Uterus (tissue), 4 donors: ENCODE results near the gene GRIA1. TPM values are rescaled to one million over a fixed set of nuclear protein-coding genes. Genes with fewer than 3 reads are reported as not detected.
"Not testable (repeated sequence)": the region's sequence is repeated elsewhere in the genome, so short reads cannot be mapped to it uniquely, and the experiment has no call there.

Experiments
- DNase-seq, 2 donors: peaks; one replicate each; pipeline ENCODE4 v3.0.0-alpha.2; 2019 to 2020
- H3K27ac ChIP-seq, 2 donors: fragments of 200-600 bp; sonication (generic); 1 replicate in 1 of 2; 2 replicates in 1 of 2; pipeline ENCODE4 v1.5.1; 2016 to 2018
- H3K27me3 ChIP-seq, 2 donors: fragments of 200-600 bp; sonication (generic); one replicate each; pipeline ENCODE4 v1.5.1; 2018 to 2019; ENCODE audit warnings: control low read depth in 1 of 2
- H3K36me3 ChIP-seq, 2 donors: fragments of 200-600 bp; sonication (generic); one replicate each; pipeline ENCODE4 v1.5.1; 2019; ENCODE audit warnings: control low read depth in 1 of 2
- H3K4me1 ChIP-seq, 2 donors: fragments of 200-600 bp; sonication (generic); one replicate each; pipeline ENCODE4 v1.5.1; 2018 to 2019; ENCODE audit warnings: control low read depth in 1 of 2
- H3K4me3 ChIP-seq, 2 donors: fragments of 200-600 bp; sonication (generic); 1 replicate in 1 of 2; 2 replicates in 1 of 2; pipeline ENCODE4 v1.5.1; 2018 to 2019; ENCODE audit warnings: mild to moderate bottlenecking in 1 of 2
- H3K9me3 ChIP-seq, 2 donors: fragments of 200-600 bp; sonication (generic); one replicate each; pipeline ENCODE4 v1.5.1; 2019; ENCODE audit warnings: control low read depth in 1 of 2
- CTCF ChIP-seq, 4 experiments: fragments of 200-600 bp in 2 of 4; fragments of 450-650 bp in 2 of 4; sonication (generic) in 2 of 4; IDR thresholded peaks; one replicate each; pipeline ENCODE4 v1.5.1; 2016 to 2019; ENCODE audit warnings: antibody characterized with exemption in 4 of 4, mild to moderate bottlenecking in 2 of 4, moderate library complexity in 1 of 4
- POLR2A ChIP-seq, 2 donors: fragments of 450-650 bp; IDR thresholded peaks; one replicate each; pipeline ENCODE4 v1.6.1; 2016; ENCODE audit warnings: antibody characterized with exemption in 2 of 2, mild to moderate bottlenecking in 1 of 2, moderate library complexity in 1 of 2
- intact Hi-C: fragments of 100-400 bp; cut with DNase I; formaldehyde crosslinking; loops from one replicate; pipeline ENCODE4 v1.15.1; 2023; ENCODE audit warnings: low total_unique reads
- total RNA-seq, 4 donors: library from RNA; depleted of rRNA in 3 of 4; stranded (reverse); fragments of >200 nt in 3 of 4; gene quantifications; one replicate each; pipeline versions ENCODE4 v1.1.0 to v1.2.4, GENCODE V29; 2014 to 2023
- donor health status: DM: yes; HTN: yes; CAD: no.

Gene GRIA1
- total RNA-seq, 4 donors from 2014 or later: 0.37 to 24.1 (median 1.5) TPM; not detected in 1

- no peaks in the 10 kb centered on the region for H3K27me3 ChIP-seq
- H3K27ac ChIP-seq: no peak overlapping the region
- intact Hi-C loops: no loop called here
- TF ChIP-seq CTCF (IDR thresholded peaks at IDR 0.05) (no peak), POLR2A (IDR thresholded peaks at IDR 0.05) (no peak)
- DNase-seq: no peak
- no peaks in the 10 kb centered on the region for H3K9me3 ChIP-seq
- no peaks in the 10 kb centered on the region for H3K36me3 ChIP-seq
- no peaks in the 10 kb centered on the region for H3K4me1 ChIP-seq
- H3K4me3 ChIP-seq: no peak overlapping the region
These were observed 224.3 kb downstream of the GRIA1 start for GRCh38 chr5:153714798-153715197.

GRCh38 chr5:153717287-153717686, 226.8 kb downstream of the GRIA1 start:
- H3K4me1 ChIP-seq: no peaks in the 10 kb centered on the region
- no peak for DNase-seq
- H3K27ac ChIP-seq: no peak overlapping the region
- no peak overlapping the region for H3K4me3 ChIP-seq
- no peaks in the 10 kb centered on the region for H3K27me3 ChIP-seq
- TF ChIP-seq POLR2A (IDR thresholded peaks at IDR 0.05) (no peak), CTCF (IDR thresholded peaks at IDR 0.05) (no peak)
- intact Hi-C loops: no loop called here
- no peaks in the 10 kb centered on the region for H3K36me3 ChIP-seq
- no peaks in the 10 kb centered on the region for H3K9me3 ChIP-seq

GRCh38 chr5:153718713-153719112, 228.2 kb downstream of the GRIA1 start:
- intact Hi-C loops: no loop called here
- H3K36me3 ChIP-seq: no peaks in the 10 kb centered on the region
- no peak for TF ChIP-seq POLR2A (IDR thresholded peaks at IDR 0.05)
- TF ChIP-seq CTCF (IDR thresholded peaks at IDR 0.05): no peak
- H3K9me3 ChIP-seq: no peaks in the 10 kb centered on the region
- no peak for DNase-seq
- no peak overlapping the region for H3K27ac ChIP-seq
- H3K4me1 ChIP-seq: no peaks in the 10 kb centered on the region
- no peak overlapping the region for H3K4me3 ChIP-seq
- no peaks in the 10 kb centered on the region for H3K27me3 ChIP-seq

GRCh38 chr5:153719324-153719723, 228.9 kb downstream of the GRIA1 start:
- no peak for DNase-seq
- no peaks in the 10 kb centered on the region for H3K27me3 ChIP-seq
- H3K27ac ChIP-seq: no peak overlapping the region
- H3K9me3 ChIP-seq: no peaks in the 10 kb centered on the region
- H3K4me3 ChIP-seq: no peak overlapping the region
- H3K4me1 ChIP-seq: no peaks in the 10 kb centered on the region
- intact Hi-C loops: no loop called here
- TF ChIP-seq CTCF (IDR thresholded peaks at IDR 0.05): no peak
- no peak for TF ChIP-seq POLR2A (IDR thresholded peaks at IDR 0.05)
- H3K36me3 ChIP-seq: no peaks in the 10 kb centered on the region

- intact Hi-C loops, H3K36me3 ChIP-seq, H3K27ac ChIP-seq, H3K27me3 ChIP-seq, H3K9me3 ChIP-seq, H3K4me1 ChIP-seq, DNase-seq, H3K4me3 ChIP-seq: not testable (repeated sequence)
These were observed 232.6 kb downstream of the GRIA1 start for GRCh38 chr5:153723022-153723610.

GRCh38 chr5:153742060-153742459, 251.6 kb downstream of the GRIA1 start:
- no peak for TF ChIP-seq CTCF (IDR thresholded peaks at IDR 0.05)
- no peak for TF ChIP-seq POLR2A (IDR thresholded peaks at IDR 0.05)
- H3K27ac ChIP-seq: no peak overlapping the region
- no peaks in the 10 kb centered on the region for H3K9me3 ChIP-seq
- no peak overlapping the region for H3K4me3 ChIP-seq
- H3K27me3 ChIP-seq: no peaks in the 10 kb centered on the region
- H3K4me1 ChIP-seq: no peaks in the 10 kb centered on the region
- H3K36me3 ChIP-seq: no peaks in the 10 kb centered on the region
- intact Hi-C loops: no loop called here
- DNase-seq: no peak
